A673 (cell line): ENCODE results near the gene SETD9. TPM values are rescaled to one million over a fixed set of nuclear protein-coding genes. Genes with fewer than 3 reads are reported as not detected.

ENCODE experiments used
- BruUV-seq: library from RNA; stranded (reverse); fragments of 400-500 nt; replicated peaks from 2 replicates; lab custom pipeline; 2021; lab: Mats Ljungman, UMichigan
- CTCF ChIA-PET: fragments of 300-600 bp; sonication (Branson Sonifier 250); formaldehyde crosslinking; loops from one replicate; lab custom pipeline; 2022; ENCODE audit warnings: antibody characterized with exemption; lab: Charles Lee
- POLR2A ChIA-PET: fragments of 300-600 bp; sonication (Branson Sonifier 250); formaldehyde crosslinking; loops from one replicate; lab custom pipeline; 2022; ENCODE audit warnings: antibody characterized with exemption; ENCODE audit not compliant: low non-redundant PET; lab: Charles Lee
- DNase-seq: peaks from one replicate; pipeline ENCODE4 v3.0.0-alpha.2; 2015; ENCODE audit warnings: low spot score
- H3K27ac ChIP-seq: fragments of 200-600 bp; sonication (generic); 2 replicates; pipeline ENCODE4 v1.5.1; 2016; ENCODE audit warnings: mixed run types, low read depth, mild to moderate bottlenecking, mixed read lengths, antibody characterized with exemption, low read length; ENCODE audit not compliant: poor library complexity, severe bottlenecking
- H3K27me3 ChIP-seq: fragments of 200-600 bp; sonication (generic); replicated peaks from 2 replicates; pipeline ENCODE4 v1.6.1; 2017; ENCODE audit warnings: mixed run types, low read depth, mild to moderate bottlenecking, mixed read lengths, antibody characterized with exemption, low read length; ENCODE audit not compliant: insufficient read depth, poor library complexity
- H3K36me3 ChIP-seq: fragments of 200-600 bp; sonication (generic); 2 replicates; pipeline ENCODE4 v1.6.1; 2016; ENCODE audit warnings: mixed run types, mild to moderate bottlenecking, mixed read lengths, antibody characterized with exemption, low read length; ENCODE audit not compliant: insufficient read depth, poor library complexity, severe bottlenecking
- H3K4me1 ChIP-seq: fragments of 200-600 bp; sonication (generic); 2 replicates; pipeline ENCODE4 v1.6.1; 2017; ENCODE audit warnings: mixed run types, mild to moderate bottlenecking, mixed read lengths, antibody characterized with exemption, low read length; ENCODE audit not compliant: insufficient read depth, poor library complexity, severe bottlenecking
- H3K4me3 ChIP-seq: fragments of 200-600 bp; sonication (generic); 2 replicates; pipeline ENCODE4 v1.5.1; 2016; ENCODE audit warnings: low read depth, mixed run types, mild to moderate bottlenecking, mixed read lengths, low read length; ENCODE audit not compliant: poor library complexity, severe bottlenecking
- H3K9me3 ChIP-seq: fragments of 200-600 bp; sonication (generic); 2 replicates; pipeline ENCODE4 v1.6.1; 2016; ENCODE audit warnings: mixed run types, low read depth, mild to moderate bottlenecking, mixed read lengths, antibody characterized with exemption, low read length; ENCODE audit not compliant: poor library complexity, severe bottlenecking
- CTCF ChIP-seq: fragments of 300-800, 200-600 bp; sonication (generic); conservative IDR thresholded peaks from 2 replicates; pipeline ENCODE4 v1.5.1; 2017; ENCODE audit warnings: low read depth, mild to moderate bottlenecking, antibody characterized with exemption, low read length, moderate library complexity, mixed read lengths
- EZH2 ChIP-seq: fragments of 200-600 bp; sonication (generic); IDR thresholded peaks from 2 replicates; pipeline ENCODE4 v1.6.1; 2017; ENCODE audit warnings: borderline replicate concordance, low read depth, mild to moderate bottlenecking, mixed read lengths, antibody characterized with exemption, low read length; ENCODE audit not compliant: poor library complexity, severe bottlenecking
- intact Hi-C: fragments of 100-400 bp; cut with micrococcal nuclease; formaldehyde crosslinking; loops from one replicate; pipeline ENCODE4 v1.10.0; 2022; ENCODE audit not compliant: unreplicated experiment
- total RNA-seq: library from RNA; stranded (reverse); gene quantifications from 2 replicates; pipeline ENCODE4 v1.2.3, GENCODE V29; 2021

SETD9 gene
- total RNA-seq, 1 experiment from 2014 or later, result 10.0 TPM

GRCh38 chr5:56964173-56964572 lies 54.8 kb downstream of the SETD9 start:
- no TSS peak for BruUV-seq
- ChIA-PET POLR2A (interaction anchor here (0.6 kb wide), 1 partner anchor 10 kb away, joined by 6 read pairs; no protein-coding TSS in a partner anchor), CTCF (no interaction called here)

More at GRCh38 chr5:56964173-56964572, 54.8 kb downstream of the SETD9 start:
- Histone ChIP-seq H3K27me3 (peaks cover 31% of the 10 kb centered on the region), H3K36me3 (no peaks in the 10 kb centered on the region), H3K4me1 (no peaks in the 10 kb centered on the region), H3K27ac (no peak overlapping the region), H3K4me3 (no peak overlapping the region), H3K9me3 (no peaks in the 10 kb centered on the region)
- TF ChIP-seq CTCF, result no peak
- TF ChIP-seq EZH2, result no peak
- intact Hi-C loops, result no loop called here
- DNase-seq, result no peak

Other genes starting within 250 kb of the SETD9 start
- gene MAP3K1, start 94.0 kb upstream of the SETD9 start, total RNA-seq, result 6.3 and 7.2 TPM in 2 replicates
- 26.2 and 32.5 TPM in 2 replicates for gene MIER3, start 42.5 kb downstream of the SETD9 start, total RNA-seq